Stimulated activated CD8-positive, alpha-beta memory T cell treated with anti-CD3 and anti-CD28 coated beads, Interleukin-15, amount 100 ng/mL, for 1 hour (primary cell): ENCODE measurements around the gene PSMC1.
"Not testable (repeated sequence)": the region's sequence is repeated elsewhere in the genome, so short reads cannot be mapped to it uniquely, and the experiment has no call there.

Source experiments
- DNase-seq: peaks from one replicate; pipeline ENCODE4 v3.0.0-alpha.2; 2020; ENCODE audit warnings: low read depth

The PSMC1 gene

GRCh38 chr14:90256354-90257131, at the start of gene PSMC1:
PSMC1 (plus strand) TSS chr14:90256553; CDS start chr14:90256598, 45 bp downstream.
- peak; percentile 76 for DNase-seq

- no peak for DNase-seq
These were observed 43.1 kb upstream of the PSMC1 start for GRCh38 chr14:90213099-90213748.

GRCh38 chr14:90228478-90228877, 27.9 kb upstream of the PSMC1 start:
- DNase-seq, result no peak

- not testable (repeated sequence) for DNase-seq
These were observed 26.4 kb upstream of the PSMC1 start for GRCh38 chr14:90229942-90230341.

GRCh38 chr14:90235179-90235976, 21.0 kb upstream of the PSMC1 start:
- peak; percentile 46 for DNase-seq

GRCh38 chr14:90239139-90239538, 17.2 kb upstream of the PSMC1 start:
- DNase-seq, result no peak

GRCh38 chr14:90242444-90242843, 13.9 kb upstream of the PSMC1 start:
- DNase-seq, result no peak

GRCh38 chr14:90246936-90247335, 9.4 kb upstream of the PSMC1 start:
- DNase-seq, result no peak

- not testable (repeated sequence) for DNase-seq
These were observed 8.9 kb upstream of the PSMC1 start for GRCh38 chr14:90247441-90247840.

GRCh38 chr14:90248594-90248993, 7.8 kb upstream of the PSMC1 start:
- no peak for DNase-seq

- DNase-seq, result no peak
These were observed 2.5 kb upstream of the PSMC1 start for GRCh38 chr14:90253826-90254225.

GRCh38 chr14:90255871-90256270, 482 bp upstream of the PSMC1 start:
- no peak for DNase-seq

GRCh38 chr14:90263748-90264449, 7.5 kb downstream of the PSMC1 start:
- DNase-seq, result no peak

- no peak for DNase-seq
These were observed 10.2 kb downstream of the PSMC1 start for GRCh38 chr14:90266441-90267154.

- no peak for DNase-seq
These were observed 12.1 kb downstream of the PSMC1 start for GRCh38 chr14:90268420-90268819.

GRCh38 chr14:90272523-90272922, 16.2 kb downstream of the PSMC1 start:
- no peak for DNase-seq

- no peak for DNase-seq
These were observed 17.2 kb downstream of the PSMC1 start for GRCh38 chr14:90273532-90273931.

- no peak for DNase-seq
These were observed 17.7 kb downstream of the PSMC1 start for GRCh38 chr14:90274019-90274418.

- DNase-seq, result no peak
These were observed 18.6 kb downstream of the PSMC1 start for GRCh38 chr14:90274808-90275457.

GRCh38 chr14:90275458-90275814, 19.1 kb downstream of the PSMC1 start:
- no peak for DNase-seq

- DNase-seq, result no peak
These were observed 19.5 kb downstream of the PSMC1 start for GRCh38 chr14:90275820-90276219.
